SK-MEL-5 (cell line): Measurements from ENCODE around the gene MUS81. TPM values are rescaled to one million over a fixed set of nuclear protein-coding genes. Genes with fewer than 3 reads are reported as not detected.
A peak's percentile ranks its signal among the peaks of the same experiment; 100 is the strongest.
"Not testable (repeated sequence)": the region's sequence is repeated elsewhere in the genome, so short reads cannot be mapped to it uniquely, and the experiment has no call there.

Source experiments
- DNase-seq: peaks from one replicate; pipeline ENCODE4 v3.0.0-alpha.2; 2016; ENCODE audit warnings: low read depth, low spot score
- in situ Hi-C: cut with HindIII; loops from 2 replicates; pipeline ENCODE4 v1.10.0; 2016; ENCODE audit warnings: low sequenced_read_pairs, high pct_unique_total_duplicates, low pct_unique_long_range_greater_than_20kb
- total RNA-seq: library from RNA; depleted of rRNA; stranded (reverse); fragments of >200 nt; shearing (Covaris generic); gene quantifications from 2 replicates; pipeline ENCODE4 v1.2.3, GENCODE V29; 2014

MUS81 gene
- total RNA-seq, 1 experiment from 2014 or later = 18.6 TPM

GRCh38 chr11:65883786-65884715, 23.8 kb downstream of the MUS81 start:
- no peak for DNase-seq
- in situ Hi-C loops = no loop called here

- in situ Hi-C loops = no loop called here
- peak; percentile 74 for DNase-seq
These were observed 24.5 kb downstream of the MUS81 start for GRCh38 chr11:65884716-65885092.

GRCh38 chr11:65885231-65885630, 25.0 kb downstream of the MUS81 start:
- in situ Hi-C loops = no loop called here
- no peak for DNase-seq

GRCh38 chr11:65885808-65886536, 25.7 kb downstream of the MUS81 start:
- in situ Hi-C loops = no loop called here
- DNase-seq = no peak

- in situ Hi-C loops = no loop called here
- no peak for DNase-seq
These were observed 26.8 kb downstream of the MUS81 start for GRCh38 chr11:65886826-65887722.

- in situ Hi-C loops = no loop called here
- no peak for DNase-seq
These were observed 27.5 kb downstream of the MUS81 start for GRCh38 chr11:65887723-65888162.

- peak; percentile 93 for DNase-seq
- in situ Hi-C loops = no loop called here
These were observed 28.1 kb downstream of the MUS81 start, which contains the start of gene FIBP for GRCh38 chr11:65888163-65888814. Gene FIBP, minus strand, starts transcription at chr11:65888471. Its CDS starts 53 bp downstream, at chr11:65888418.

- in situ Hi-C loops = no loop called here
These were observed 30.3 kb downstream of the MUS81 start, which contains the start of gene CCDC85B for GRCh38 chr11:65890324-65891218. Gene CCDC85B, plus strand, starts transcription at chr11:65890673. Its CDS starts 111 bp downstream, at chr11:65890784.

GRCh38 chr11:65891219-65892136, 31.2 kb downstream of the MUS81 start:
- in situ Hi-C loops = no loop called here
- no peak for DNase-seq

More at GRCh38 chr11:65890324-65891218, 30.3 kb downstream of the MUS81 start, which contains the start of gene CCDC85B:
- peak; percentile 88 for DNase-seq

- DNase-seq, in situ Hi-C loops: not testable (repeated sequence)
These were observed 31.9 kb downstream of the MUS81 start for GRCh38 chr11:65892137-65892540.

- in situ Hi-C loops = no loop called here
- DNase-seq = no peak
These were observed 32.6 kb downstream of the MUS81 start for GRCh38 chr11:65892661-65893317.

- in situ Hi-C loops = no loop called here
- no peak for DNase-seq
These were observed 33.9 kb downstream of the MUS81 start for GRCh38 chr11:65894034-65894591.

GRCh38 chr11:65895482-65895981, 35.3 kb downstream of the MUS81 start:
- DNase-seq = no peak
- in situ Hi-C loops = no loop called here
